Stimulated activated CD8-positive, alpha-beta memory T cell treated with anti-CD3 and anti-CD28 coated beads, Interleukin-4, amount 100 ng/mL, for 1 hour (primary cell): Measurements from ENCODE around the gene FAM98C.

Source experiments
- DNase-seq, 2 donors: peaks; one replicate each; pipeline ENCODE4 v3.0.0-alpha.2; 2020; ENCODE audit warnings: low read depth in 2 of 2, low spot score in 1 of 2

FAM98C gene

DNA sequence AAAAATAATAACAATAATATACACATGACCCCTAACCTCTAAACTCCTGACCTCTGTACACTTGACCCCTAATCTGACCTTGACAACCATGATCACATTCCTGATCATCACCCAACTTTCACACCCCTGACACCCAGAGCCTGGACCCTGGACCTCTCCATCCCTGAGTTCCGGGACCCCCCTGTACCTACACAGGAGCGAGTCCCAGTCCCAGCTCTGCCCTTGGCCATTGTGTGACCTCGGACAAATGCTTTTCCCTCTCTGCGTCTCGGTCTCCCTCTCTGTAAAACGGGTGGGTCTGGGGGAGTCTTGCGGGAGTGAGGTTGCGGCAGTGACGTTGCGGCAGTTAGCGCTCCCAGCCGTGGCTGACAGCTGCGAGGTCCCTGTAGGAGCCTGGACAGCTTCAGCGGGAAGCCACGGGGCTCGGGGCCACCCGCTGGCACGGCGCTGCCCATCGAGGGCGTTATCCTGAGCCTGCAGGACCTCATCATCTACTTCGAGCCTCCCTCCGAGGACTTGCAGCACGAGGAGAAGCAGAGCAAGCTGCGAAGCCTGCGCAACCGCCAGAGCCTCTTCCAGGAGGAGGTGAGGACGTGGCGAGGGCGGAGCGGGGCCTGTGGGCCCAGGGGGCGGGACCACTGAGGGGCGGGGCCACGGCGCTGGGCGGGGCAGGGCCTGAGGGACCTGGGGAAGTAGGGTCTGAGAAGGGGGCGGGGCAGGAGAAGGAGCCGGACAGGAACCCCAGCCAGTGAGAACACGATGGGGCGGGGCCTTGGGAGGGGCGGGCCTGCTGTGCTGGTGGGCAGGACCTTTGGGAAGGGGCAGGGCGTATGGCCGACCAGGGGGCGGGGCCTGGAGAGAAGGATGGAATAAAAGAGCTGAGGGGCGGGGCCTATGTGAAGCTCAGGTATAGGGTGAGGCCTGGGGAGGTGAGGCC, 49.8 kb downstream of the FAM98C start:
- DNase-seq, result no peak

DNA sequence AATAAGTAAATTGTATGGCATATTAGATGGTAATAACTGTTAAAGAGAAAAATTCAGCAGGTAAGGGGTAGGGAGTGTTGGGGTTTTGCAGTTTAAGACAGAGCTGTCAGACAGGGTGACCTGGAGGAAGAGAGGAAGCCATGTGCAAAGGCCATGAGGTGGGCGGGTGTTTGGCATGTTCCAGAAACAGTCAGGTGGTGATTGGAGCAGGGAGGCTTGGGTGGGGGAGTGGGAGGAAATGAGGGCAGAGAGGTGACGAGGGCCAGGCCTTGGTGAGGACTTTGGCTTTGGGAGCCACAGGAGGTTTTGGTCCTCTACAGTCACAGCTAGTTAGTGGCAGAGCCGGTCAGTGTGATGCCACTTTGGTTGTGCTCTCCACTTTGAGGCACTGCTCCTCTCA, 50.7 kb downstream of the FAM98C start:
- no peak for DNase-seq

DNA sequence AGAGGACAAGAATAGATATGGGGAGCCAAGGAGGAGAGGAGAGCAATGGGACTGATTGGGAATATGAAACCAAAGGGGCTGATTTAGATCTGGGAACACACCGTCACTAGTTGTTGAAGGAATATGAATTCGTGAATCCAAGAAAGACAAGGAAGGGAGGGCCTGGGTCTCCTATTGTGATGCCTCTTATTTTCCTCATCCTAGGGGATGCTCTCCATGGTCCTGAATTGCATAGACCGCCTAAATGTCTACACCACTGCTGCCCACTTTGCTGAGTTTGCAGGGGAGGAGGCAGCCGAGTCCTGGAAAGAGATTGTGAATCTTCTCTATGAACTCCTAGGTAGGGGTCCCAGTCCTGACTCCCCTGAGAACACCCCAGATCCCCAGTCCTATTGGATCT, 52.1 kb downstream of the FAM98C start:
- no peak for DNase-seq

DNA sequence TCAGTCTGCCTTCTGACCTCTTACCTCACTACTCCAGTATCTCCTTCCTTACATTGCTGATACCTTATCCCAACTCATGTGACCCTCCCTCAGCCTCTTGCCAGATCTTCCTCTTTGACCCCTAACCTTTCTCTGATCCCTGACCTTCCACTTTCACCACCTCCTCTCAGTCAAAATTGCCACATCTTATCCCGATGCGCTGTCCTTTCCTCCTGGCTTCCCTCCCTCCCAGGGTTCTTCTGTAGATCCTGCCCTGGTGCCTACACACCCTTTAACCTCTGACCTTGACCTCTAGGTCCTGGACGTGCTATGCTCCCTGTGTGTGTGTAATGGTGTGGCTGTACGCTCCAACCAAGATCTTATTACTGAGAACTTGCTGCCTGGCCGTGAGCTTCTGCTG, 54.3 kb downstream of the FAM98C start:
- no peak for DNase-seq

DNA sequence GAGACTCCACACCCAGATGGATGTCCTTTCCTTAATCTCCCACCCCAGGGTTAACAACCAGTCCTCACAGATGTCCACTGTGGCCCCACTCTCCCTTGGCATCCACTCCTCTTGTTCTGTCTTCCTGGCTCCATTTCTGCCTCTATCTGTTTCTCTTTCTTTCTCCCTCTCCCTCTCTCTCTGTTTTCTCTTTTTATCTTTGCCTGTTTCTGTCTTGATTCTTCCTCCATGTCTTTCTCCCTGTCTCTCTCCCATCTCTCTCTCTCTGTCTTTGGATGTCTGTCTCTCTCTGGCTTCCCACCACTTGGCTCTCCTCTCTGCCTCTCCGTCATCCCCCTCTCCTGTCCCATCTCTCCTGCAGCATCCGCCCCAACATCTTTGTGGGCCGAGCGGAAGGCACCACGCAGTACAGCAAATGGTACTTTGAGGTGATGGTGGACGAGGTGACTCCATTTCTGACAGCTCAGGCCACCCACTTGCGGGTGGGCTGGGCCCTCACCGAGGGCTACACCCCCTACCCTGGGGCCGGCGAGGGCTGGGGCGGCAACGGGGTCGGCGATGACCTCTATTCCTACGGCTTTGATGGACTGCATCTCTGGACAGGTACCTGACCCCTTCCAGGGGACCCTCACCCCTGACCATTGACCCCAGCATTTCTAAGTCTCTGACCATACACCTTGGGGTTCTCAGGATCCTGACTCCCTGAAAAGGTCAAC, 55.0 kb downstream of the FAM98C start:
- DNase-seq, result no peak
